CD4-positive, alpha-beta T cell treated with Interleukin-12 subunit alpha and Interleukin-12 subunit beta, for 1 hour (primary cell): ENCODE measurements around the gene ARHGEF25.
"Not testable (repeated sequence)": the region's sequence is repeated elsewhere in the genome, so short reads cannot be mapped to it uniquely, and the experiment has no call there.

ENCODE experiments used
- DNase-seq: peaks from one replicate; pipeline ENCODE4 v3.0.0-alpha.2; 2020

Gene ARHGEF25

DNA sequence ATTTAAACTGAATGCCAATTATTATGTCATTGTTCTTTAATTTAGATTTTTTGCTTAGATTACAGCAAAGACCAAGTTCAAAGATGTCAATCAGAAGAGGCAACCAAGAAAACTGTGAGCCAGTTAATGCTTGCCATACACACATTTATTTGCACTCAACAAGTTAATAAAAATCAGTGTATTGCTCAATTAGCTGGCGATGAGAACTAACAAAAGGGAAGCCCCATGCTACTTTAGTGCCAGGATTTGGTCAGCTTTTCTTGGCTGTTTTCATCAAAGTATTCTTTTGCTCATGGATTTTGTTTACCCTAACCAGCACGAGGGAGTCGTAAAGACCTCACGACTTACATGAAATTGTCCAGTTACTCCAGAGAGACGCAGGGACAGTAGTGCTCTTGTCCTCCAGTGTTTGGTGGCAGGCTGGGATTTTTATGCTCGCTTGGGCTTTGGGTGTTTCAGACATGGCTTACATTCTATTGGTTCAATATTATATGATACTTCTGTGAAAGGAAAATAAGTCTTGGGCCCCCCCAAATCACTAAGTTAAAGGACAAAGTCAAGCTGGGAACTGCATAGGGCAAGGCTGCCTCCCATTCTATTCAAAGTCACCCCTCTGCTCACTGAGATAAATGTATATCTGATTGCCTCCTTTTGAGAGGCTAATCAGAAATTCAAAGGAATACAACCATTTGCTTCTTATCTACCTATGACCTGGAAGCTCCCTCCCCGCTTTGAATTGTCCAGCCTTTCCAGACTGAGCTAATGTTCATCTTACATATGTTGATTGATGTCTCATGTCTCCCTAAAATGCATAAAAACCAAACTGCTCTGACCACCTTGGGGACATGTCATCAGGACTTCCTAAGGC is 29.2 kb downstream of the ARHGEF25 start:
- DNase-seq = no peak

DNA sequence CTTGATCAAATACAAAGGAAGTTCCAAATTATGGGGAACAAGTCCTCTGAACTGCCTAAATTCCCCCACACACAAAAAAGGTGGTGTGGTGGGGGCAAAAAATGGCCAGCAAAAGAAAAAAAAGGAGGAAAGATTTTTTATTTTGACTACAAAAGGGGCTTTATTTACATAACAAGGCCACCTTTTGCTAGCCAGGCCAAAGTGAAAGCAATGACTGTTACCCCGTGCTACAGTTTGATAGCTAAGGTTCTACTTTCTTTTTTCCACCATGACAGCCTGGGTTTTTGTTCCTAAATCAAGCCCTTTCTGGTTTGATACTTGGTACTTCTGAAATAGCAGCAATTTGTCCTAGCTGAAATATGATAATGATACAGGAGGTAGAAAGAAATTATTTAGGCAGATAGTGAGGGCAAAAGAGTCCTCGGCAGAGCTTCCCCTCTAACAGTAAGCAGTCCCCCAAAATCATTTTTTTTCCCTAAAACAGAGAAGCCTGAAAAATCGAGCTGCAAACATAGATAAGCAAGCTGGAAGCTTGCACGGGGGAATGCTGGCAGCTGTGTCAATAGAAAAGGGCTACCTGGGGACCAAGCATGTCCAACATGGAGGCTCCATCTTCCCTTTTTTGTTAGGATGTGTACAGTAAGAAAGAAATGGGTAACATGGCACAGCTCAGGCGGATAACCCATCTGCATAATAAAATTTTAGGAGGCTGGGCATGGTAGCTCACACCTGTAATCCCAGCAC is 30.6 kb downstream of the ARHGEF25 start:
- DNase-seq = no peak

DNA sequence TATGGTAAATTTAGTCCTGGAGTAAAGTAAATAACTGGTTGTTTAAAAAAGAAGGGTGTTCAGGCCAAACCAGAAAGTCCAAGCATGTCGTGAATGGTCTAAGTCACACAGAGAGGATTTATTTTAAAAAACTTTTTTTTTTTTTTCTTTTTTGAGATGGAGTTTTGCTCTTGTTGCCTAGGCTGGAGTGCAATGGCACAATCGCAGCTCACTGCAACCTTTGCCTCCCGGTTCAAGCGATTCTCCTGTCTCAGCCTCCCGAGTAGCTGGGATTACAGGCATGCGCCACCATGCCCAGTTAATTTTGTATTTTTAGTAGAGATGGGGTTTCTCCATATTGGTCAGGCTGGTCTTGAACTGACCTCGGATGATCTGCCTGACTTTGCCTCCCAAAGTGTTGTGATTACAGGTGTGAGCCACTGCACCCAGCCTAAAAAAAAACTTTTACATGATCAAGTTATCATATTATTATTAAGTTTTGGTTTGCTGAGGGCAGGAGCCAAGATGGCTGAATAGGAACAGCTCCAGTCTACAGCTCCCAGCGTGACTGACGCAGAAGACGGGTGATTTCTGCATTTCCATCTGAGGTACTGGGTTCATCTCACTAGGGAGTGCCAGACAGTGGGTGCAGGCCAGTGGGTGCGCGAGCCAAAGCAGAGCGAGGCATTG is 34.9 kb downstream of the ARHGEF25 start:
- not testable (repeated sequence) for DNase-seq

DNA sequence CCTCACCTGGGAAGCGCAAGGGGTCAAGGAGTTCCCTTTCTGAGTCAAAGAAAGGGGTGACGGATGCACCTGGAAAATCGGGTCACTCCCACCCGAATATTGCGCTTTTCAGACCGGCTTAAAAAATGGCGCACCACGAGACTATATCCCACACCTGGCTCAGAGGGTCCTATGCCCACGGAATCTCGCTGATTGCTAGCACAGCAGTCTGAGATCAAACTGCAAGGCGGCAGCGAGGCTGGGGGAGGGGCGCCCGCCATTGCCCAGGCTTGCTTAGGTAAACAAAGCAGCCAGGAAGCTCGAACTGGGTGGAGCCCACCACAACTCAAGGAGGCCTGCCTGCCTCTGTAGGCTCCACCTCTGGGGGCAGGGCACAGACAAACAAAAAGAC is 35.4 kb downstream of the ARHGEF25 start:
- DNase-seq = not testable (repeated sequence)

DNA sequence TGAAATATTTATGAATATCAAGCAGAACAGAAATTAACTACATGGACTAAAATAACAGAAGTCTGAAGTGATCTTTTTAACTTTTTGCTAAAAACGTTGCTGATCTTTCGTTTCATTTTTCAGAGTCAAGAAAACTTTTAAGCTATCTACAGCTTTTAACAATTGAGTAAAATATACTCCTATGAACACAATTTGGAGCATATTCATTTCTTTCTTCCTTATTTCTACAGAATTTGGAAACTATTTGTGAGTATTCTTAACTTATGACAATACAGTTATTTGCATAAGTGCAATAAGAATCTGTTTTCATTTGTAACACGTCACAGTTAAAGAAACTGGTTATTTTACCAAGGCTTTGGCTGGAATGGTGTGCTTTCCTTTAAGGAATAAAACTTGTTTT is 42.8 kb downstream of the ARHGEF25 start:
- no peak for DNase-seq

DNA sequence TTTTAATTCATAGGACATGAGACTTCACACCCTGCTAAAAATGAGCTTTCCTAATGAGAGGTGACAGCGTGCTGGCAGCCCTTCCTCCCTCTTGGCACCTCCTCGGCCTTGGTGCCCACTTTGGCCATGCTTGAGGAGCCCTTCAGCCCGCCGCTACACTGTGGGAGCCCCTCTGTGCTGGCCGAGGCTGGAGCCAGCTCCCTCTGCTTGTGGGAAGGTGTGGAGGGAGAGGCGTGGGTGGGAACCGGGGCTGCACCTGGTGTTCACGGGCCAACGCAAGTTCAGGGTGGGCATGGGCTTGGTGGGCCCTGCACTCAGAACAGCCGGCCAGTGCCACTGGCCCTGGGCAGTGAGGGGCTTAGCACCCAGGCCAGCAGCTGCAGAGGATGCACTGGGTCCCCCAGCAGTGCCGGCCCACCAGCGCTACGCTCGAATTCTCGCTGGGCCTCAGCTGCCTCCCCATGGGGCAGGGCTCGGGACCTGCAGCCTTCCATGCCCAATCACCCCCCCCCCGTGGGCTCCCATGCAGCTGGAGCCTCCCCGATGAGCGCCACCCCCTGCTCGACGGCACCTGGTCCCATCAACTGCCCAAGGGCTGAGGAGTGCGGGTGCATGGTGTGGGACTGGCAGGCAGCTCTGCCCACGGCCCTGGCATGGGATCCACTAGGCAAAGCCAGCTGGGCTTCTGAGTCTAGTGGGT is 44.5 kb downstream of the ARHGEF25 start:
- no peak for DNase-seq

DNA sequence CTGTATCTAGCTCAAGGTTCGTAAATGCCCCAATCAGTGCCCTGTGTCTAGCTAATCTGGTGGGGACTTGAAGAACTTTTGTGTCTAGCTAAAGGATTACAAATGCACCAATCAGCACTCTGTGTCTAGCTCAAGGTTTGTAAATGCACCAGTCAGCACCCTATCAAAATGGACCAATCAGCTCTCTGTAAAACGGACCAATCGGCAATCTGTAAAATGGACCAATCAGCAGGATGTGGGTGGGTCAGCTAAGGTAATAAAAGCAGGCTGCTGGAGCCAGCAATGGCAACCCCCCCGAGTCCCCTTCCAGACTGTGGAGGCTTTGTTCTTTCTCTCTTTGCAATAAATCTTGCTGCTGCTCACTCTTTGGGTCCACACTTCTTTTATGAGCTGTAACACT is 45.2 kb downstream of the ARHGEF25 start:
- not testable (repeated sequence) for DNase-seq

DNA sequence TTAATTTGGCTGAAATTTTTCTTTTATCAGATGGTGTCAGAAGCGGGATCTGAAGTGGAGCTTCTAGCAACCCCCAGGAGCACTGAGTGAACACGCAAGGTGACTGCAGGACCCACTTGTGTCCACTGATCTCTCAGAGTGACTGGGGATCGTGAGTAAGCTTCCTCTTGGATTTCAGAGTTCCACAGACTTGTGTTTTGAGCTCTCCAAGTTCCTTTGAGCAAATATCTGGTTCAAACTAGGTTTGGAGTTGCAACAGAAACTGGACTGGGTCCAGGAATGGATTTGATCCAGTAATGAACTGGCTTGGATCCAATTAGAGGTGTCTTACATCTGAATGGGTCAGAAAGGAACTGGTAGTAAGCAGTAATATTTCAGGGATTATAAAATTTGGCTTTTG is 46.5 kb downstream of the ARHGEF25 start:
- DNase-seq = no peak

DNA sequence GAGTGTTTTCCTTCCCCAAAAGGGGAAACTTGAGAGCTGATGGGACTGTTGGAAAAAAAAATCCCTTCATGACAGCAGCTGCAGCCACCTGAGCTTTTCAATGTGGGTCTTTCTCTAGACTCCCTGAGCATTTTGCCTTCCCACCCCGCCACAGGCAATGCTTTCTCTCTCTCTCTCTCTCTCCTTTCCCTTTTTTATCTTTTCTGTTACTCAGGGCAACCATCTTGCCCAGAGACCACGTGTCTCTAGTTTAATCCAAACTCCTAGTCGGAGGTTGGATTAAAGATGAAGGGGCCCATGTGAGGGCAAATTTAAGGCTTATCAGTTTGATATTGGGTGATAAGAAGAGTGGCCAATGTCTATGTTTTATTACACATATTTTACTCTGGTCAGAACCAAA is 47.7 kb downstream of the ARHGEF25 start:
- no peak for DNase-seq

DNA sequence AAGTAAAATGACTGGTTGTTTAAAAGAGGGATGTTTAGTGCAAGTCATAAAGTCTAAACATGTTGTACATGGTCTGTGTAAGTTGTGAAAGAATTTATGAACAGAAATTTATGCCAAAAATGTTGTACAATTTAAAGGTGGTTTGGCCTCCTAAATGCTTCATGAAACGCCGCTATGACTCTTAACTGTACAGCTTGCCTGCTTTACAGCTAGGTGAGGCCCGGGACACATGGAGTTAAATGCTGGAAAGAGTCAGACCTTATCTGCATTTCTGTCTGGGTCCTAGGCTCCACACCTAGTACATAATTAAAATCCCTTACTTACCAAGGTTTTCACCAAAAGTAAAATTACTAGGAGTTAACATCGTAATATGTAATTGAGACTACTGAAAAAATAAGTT is 50.1 kb downstream of the ARHGEF25 start:
- DNase-seq = no peak

DNA sequence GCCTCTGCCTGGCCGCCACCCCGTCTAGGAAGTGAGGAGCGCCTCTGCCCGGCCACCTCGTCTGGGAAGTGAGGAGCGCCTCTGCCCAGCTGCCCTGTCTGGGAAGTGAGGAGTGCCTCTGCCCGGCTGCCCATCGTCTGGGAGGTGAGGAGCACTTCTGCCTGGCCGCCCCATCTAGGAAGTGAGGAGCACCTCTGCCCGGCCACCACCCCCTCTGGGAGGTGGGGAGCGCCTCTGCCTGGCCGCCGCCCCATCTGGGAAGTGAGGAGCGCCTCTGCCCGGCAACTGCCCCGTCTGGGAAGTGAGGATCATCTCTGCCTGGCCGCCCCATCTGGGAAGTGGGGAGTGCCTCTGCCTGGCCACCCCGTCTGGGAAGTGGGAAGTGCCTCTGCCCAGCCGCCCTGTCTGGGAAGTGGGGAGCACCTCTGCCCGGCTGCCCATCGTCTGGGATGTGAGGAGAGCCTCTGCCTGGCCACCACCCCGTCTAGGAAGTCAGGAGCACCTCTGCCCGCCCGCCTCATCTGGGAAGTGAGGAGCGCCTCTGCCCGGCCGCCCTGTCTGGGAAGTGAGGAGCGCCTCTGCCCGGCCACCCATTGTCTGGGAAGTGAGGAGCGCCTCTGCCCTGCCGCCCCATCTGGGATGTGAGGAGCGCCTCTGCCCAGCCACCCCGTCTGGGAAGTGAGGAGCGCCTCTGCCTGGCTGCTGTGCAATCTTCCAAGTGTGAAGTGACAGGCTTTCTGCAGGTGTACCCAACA is 54.0 kb downstream of the ARHGEF25 start:
- not testable (repeated sequence) for DNase-seq
